Brain pericyte (primary cell): ENCODE measurements around the gene SEMA6A.
"Not testable (repeated sequence)": the region's sequence is repeated elsewhere in the genome, so short reads cannot be mapped to it uniquely, and the experiment has no call there.

Experiments used
- DNase-seq: peaks from one replicate; pipeline ENCODE4 v3.0.0-alpha.2; 2012; ENCODE audit warnings: low read depth, low spot score

Gene SEMA6A

DNA sequence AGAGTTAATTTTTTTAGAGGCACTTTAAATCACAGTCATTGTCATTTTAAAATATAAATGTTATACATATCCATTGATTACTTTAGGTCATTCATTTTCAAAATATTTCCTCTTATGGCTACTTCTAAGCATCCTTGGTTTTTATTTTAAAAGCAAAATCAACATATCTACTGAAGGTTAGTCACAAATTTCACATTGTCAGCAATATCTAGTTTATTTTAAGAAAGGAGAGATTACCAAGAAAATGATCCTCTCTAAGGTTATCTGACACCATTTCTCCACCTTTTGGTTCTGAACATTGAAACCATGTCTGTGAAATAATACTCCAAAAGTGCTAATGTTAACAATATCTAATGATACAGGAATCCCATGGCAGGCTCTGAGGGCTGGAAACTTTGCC is 24.5 kb downstream of the SEMA6A start:
- no peak for DNase-seq

DNA sequence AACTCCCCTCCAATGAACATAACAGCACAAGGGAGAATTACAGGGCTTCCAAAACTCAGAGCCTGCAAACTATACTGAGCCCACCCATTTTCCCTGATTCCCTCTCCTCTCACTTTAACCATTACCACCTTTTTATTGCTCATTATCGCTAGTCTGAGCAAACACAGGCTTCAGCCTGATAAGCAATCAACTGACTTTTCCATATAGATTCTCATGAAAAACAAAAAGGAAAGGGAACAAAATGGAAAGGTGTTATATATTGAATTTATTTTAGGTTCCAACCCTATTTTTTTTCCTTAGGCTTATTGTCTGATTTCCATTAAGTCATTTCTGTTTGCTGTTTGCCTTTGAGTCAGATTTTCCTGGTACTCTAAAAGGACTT is 27.9 kb downstream of the SEMA6A start:
- DNase-seq = no peak

DNA sequence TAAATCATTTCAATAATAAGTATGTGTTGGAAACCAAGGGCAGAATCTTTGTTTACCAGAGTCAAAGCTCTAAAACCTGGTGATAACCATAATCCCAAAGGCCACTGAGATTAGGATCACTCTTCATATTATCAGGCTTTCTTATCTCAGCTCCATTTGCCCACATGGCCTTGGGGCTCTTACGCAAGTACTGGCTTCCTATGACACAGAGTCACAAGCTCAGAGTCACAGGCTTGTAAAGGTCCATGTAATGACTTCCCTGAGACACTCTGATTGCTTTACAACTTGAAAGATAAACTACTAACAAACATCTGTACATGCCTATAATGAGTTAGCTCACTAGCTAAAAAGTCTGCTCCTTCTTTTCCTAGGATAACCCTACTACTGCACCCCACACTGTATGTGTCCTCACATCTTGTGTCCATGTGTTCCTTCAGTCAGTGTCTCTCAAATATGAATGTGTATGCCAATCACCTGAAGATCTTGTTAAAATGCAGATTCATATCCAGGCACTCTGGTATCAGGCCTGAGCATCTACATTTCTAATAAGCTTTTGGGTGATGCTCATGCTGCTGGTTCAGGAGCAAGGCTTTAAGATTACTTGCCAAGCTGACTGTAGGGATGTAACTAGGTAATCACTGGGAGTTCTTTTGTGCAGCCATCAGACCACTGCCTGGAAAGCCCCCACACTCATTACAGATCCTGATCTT is 28.4 kb downstream of the SEMA6A start:
- DNase-seq = no peak

DNA sequence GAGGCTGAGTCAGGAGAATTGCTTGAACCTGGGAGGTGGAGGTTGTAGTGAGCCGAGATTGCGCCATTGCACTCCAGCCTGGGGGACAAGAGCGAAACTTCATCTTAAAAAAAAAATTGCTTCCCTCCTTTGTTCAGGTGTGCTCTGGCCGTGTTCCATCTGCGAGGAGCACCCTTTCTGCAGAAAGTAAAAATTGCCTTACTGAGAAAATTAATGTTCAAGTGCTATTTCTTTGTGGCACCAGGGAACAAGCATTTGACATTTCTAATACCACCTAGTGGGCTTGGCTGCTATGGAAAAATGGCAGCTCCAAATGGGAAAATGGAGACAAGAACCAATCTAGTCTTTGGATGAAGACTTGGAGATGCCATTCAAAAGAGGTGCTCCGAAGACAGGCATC is 29.2 kb downstream of the SEMA6A start:
- DNase-seq = not testable (repeated sequence)

DNA sequence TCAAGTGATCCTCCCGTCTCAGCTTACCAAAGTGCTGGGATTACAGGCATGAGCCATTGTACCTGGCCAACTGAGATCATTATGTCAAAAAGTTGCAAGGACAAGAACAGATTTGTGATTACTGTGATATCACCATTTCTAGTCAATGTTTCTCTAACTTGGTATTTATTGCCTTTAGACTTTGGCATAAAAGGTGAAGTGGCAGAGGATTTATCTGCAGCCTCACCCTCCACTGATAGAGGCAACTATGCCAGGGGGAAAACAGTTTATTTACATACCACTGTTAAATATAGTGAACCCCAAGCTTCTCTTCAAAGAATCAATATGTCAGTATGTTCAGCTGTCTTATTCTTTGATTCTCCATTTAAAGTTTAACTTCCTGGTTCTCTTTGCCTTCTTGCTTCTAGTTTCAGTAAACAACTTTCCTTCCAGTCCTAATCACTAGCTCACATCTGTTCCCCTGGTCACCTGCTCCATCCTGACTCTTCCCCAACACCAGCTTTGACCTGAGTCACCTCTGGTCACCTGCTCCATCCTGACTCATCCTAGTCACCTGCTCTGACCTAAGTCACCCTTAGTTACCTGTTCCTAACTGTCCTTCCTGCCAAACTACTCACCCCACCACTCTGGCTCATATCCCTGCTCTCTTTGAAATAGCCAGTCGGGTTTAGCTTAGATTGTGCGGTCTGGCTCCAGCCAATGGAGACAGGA is 29.9 kb downstream of the SEMA6A start:
- no peak for DNase-seq

- no peak for DNase-seq
Measured at GRCh38 chr5:116543501-116543900, 31.1 kb downstream of the SEMA6A start.

- DNase-seq = no peak
Measured at GRCh38 chr5:116542619-116543018, 32.0 kb downstream of the SEMA6A start.

GRCh38 chr5:116539222-116539621 is 35.4 kb downstream of the SEMA6A start:
- no peak for DNase-seq

DNA sequence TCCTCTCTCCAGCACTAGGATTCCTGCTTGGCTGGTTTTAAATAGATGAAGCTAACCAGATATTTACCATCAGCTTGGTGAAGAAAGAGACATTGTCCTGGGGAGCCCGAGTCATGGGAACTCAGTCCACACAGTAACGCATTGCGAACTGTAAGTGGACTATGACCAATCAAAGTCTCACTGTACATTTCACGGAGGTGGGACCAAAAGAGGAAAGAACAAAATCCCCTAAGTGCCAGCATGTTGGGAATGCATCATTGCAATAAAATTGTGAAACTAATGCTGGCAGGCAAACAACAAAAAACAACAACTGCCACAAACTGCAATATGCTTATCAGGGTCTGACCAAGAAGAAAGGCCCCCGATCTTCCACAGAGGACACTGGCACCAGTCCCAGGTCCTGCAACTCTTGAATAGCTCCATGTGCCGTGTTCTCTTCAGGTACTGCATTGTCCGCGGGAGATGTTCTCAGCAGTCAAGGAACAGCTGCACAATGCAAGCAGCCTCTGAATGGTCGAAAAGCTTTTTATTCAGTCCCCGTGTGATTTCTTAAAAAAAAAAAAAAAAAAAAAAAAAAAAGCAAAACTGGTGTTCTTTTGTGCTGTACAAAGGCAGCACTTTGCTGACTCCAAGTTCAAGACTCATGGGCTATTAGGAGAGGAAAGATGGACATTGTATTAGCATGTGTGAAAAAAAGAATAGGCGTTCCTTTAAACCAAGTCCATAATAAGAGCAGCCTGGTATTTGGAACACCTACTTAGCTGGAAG is 38.1 kb downstream of the SEMA6A start:
- DNase-seq = no peak

- no peak for DNase-seq
Measured at GRCh38 chr5:116534964-116535651, 39.5 kb downstream of the SEMA6A start.

- DNase-seq = no peak
Measured at GRCh38 chr5:116532762-116533525, 41.7 kb downstream of the SEMA6A start.

DNA sequence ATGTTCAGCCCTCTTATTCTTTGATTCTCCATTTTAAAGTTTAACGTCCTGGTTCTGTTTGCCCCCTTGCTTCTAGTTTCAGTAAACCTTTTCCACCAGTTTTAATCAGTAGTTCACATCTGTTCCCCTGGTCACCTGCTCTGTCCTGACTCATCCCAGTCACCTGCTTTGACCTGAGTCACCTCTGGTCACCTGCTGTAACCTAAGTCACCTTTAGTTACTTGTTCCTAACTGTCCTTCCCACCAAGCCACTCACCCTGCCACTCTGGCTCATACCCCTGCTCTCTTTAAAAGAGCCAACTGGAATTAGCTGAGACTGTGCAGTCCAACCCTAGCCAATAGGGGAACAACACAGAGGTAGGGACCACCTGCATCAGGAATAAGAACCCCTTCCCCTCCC is 43.0 kb downstream of the SEMA6A start:
- no peak for DNase-seq

DNA sequence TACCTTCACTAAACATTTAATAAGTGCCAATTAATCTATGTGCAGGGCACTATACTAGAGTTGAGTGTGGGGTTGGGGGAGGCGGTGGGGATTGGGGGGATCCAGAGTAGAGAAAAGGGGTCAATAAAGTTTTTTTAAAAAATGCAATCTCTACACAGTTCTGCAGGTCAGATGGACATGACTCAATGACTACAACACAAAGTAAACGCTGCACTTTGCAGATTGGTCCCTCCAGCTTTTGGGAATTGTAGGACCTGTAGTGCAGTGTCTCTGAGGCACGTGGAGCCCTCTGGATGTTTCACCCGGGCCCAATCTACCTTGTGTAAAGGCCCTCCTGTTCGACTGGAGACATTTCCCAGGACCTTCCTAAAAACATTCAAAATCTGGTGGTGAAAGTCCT is 43.5 kb downstream of the SEMA6A start:
- no peak for DNase-seq

DNA sequence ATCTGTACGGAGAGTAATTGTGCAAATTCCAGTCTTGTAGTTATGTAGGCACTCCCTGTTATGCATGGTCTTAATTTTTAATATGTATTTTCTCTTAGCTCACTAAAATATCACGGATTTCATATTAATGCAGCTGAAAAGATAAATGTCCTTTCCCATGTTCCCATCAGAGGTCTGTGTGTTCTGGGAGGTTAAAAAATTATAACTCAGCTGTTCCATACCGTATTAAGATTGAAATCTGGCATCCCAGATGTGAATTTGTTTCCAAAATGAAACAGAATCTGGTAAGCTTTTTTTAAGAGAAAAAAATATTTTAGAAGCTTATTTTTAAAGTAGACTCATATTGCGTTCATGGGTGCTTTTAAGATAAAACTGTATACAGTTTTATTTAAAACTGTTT is 44.3 kb downstream of the SEMA6A start:
- DNase-seq = no peak

DNA sequence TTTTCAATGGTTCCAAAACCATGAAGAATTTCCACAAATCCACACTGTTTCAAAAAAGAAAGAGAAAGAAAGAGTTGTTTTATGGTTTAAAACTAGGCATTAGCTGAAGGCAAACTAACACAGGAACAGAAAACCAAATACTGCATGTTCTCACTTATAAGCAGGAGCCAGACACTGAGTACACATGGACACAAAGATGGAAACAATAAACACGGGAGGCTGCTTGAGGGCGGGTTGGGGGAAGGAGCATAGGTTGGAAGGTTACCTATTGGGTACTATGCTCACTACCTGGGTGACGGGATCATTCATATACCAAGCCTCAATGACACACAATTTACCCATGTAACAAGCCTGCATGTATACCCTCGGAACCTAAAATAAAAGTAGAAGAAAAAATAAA is 45.0 kb downstream of the SEMA6A start:
- DNase-seq = no peak

GRCh38 chr5:116528519-116529234 is 45.9 kb downstream of the SEMA6A start:
- no peak for DNase-seq

DNA sequence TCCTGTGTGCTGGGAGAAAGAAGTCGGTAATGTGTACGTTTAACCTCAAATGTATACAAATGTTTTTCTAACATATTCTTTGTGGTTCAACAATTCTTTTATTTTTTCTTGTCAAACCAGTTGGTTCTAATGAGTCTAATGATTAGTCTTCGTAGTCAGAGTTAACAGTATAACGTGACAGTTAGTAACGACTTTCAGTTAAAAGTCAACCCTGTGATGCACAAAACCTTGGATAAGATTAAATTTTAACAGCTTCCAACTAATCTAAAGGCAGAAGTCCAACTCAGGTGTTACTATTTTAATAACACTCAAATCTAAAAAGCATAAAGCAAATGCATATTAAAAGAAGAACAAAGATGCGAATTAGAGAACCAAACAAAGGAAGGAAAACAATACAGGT is 47.0 kb downstream of the SEMA6A start:
- DNase-seq = no peak

GRCh38 chr5:116525674-116526073 is 48.9 kb downstream of the SEMA6A start:
- DNase-seq = no peak

GRCh38 chr5:116524966-116525365 is 49.7 kb downstream of the SEMA6A start:
- DNase-seq = no peak

- no peak for DNase-seq
Measured at GRCh38 chr5:116524051-116524904, 50.3 kb downstream of the SEMA6A start.
